Naive thymus-derived CD4-positive, alpha-beta T cell (primary cell): ENCODE measurements around the gene FAM32A. TPM values are rescaled to one million over a fixed set of nuclear protein-coding genes. Genes with fewer than 3 reads are reported as not detected.
A peak's percentile ranks its signal among the peaks of the same experiment; 100 is the strongest.

Experiments
- ATAC-seq: fragments of 150-1000 bp; cut with Tn5 transposase; 2 replicates; pipeline ENCODE4 v1.10.0; 2021; ENCODE audit warnings: mild to moderate bottlenecking, moderate library complexity
- CTCF ChIA-PET: fragments of 350-600 bp; sonication (Branson Sonifier 250); formaldehyde crosslinking; loops from one replicate; lab custom pipeline; 2021; ENCODE audit warnings: antibody characterized with exemption; lab: Charles Lee
- POLR2A ChIA-PET: fragments of 350-600 bp; sonication (Branson Sonifier 250); formaldehyde crosslinking; loops from one replicate; lab custom pipeline; 2021; ENCODE audit warnings: antibody characterized with exemption, inconsistent platforms; lab: Charles Lee
- DNase-seq, 9 donors: peaks; one replicate each; pipeline versions ENCODE4 v3.0.0 to v3.0.0-alpha.2; 2020 to 2022; ENCODE audit warnings: mixed read lengths in 1 of 9
- H3K27ac ChIP-seq: one replicate; pipeline ENCODE4 v1.7.0; 2013; ENCODE audit warnings: mild to moderate bottlenecking, low read depth, low read length, moderate library complexity
- H3K27me3 ChIP-seq, 2 donors: one replicate each; pipeline ENCODE4 v1.7.0; 2013; ENCODE audit warnings: low read length in 2 of 2, mild to moderate bottlenecking in 2 of 2, moderate library complexity in 2 of 2; ENCODE audit not compliant: control insufficient read depth in 2 of 2, insufficient read depth in 2 of 2
- H3K36me3 ChIP-seq, 3 experiments: 1 replicate in 2 of 3; 2 replicates in 1 of 3; pipeline ENCODE4 v1.7.0; 2013; ENCODE audit warnings: low read length in 3 of 3, mild to moderate bottlenecking in 3 of 3, moderate library complexity in 1 of 3; ENCODE audit not compliant: insufficient read depth in 3 of 3, control insufficient read depth in 2 of 3
- H3K4me1 ChIP-seq, 2 donors: one replicate each; pipeline ENCODE4 v1.7.0; 2013; ENCODE audit warnings: low read length in 2 of 2, mild to moderate bottlenecking in 2 of 2, moderate library complexity in 1 of 2; ENCODE audit not compliant: control insufficient read depth in 2 of 2, insufficient read depth in 2 of 2
- H3K4me3 ChIP-seq: 2 replicates; pipeline ENCODE4 v1.7.0; 2013; ENCODE audit warnings: mild to moderate bottlenecking, low read length
- H3K9me3 ChIP-seq, 3 experiments: 1 replicate in 2 of 3; 2 replicates in 1 of 3; pipeline ENCODE4 v1.7.0; 2013; ENCODE audit warnings: low read length in 3 of 3; ENCODE audit not compliant: control insufficient read depth in 2 of 3
- H3K27ac Mint-ChIP-seq, 9 donors: one replicate each; pipeline ENCODE4 v1.8.0; 2020 to 2022; ENCODE audit warnings: mixed read lengths in 9 of 9, mild to moderate bottlenecking in 8 of 9, moderate library complexity in 5 of 9, inconsistent platforms in 2 of 9
- H3K27me3 Mint-ChIP-seq, 5 donors: one replicate each; pipeline ENCODE4 v1.8.0; 2021 to 2022; ENCODE audit warnings: mixed read lengths in 5 of 5, mild to moderate bottlenecking in 1 of 5
- H3K36me3 Mint-ChIP-seq, 5 donors: one replicate each; pipeline ENCODE4 v1.8.0; 2020 to 2022; ENCODE audit warnings: mixed read lengths in 5 of 5, mild to moderate bottlenecking in 3 of 5, inconsistent platforms in 1 of 5
- H3K4me1 Mint-ChIP-seq, 7 donors: one replicate each; pipeline ENCODE4 v1.8.0; 2020 to 2022; ENCODE audit warnings: mixed read lengths in 7 of 7, mild to moderate bottlenecking in 3 of 7, inconsistent platforms in 1 of 7
- H3K4me3 Mint-ChIP-seq, 10 donors: one replicate each; pipeline ENCODE4 v1.8.0; 2020 to 2022; ENCODE audit warnings: mild to moderate bottlenecking in 10 of 10, mixed read lengths in 10 of 10, moderate library complexity in 6 of 10, inconsistent platforms in 2 of 10
- H3K9me3 Mint-ChIP-seq, 11 donors: one replicate each; pipeline ENCODE4 v1.8.0; 2020 to 2022; ENCODE audit warnings: mixed read lengths in 11 of 11, mild to moderate bottlenecking in 4 of 11, inconsistent platforms in 1 of 11, moderate library complexity in 1 of 11
- intact Hi-C, 2 donors: fragments of 100-400 bp; cut with micrococcal nuclease; formaldehyde crosslinking; loops; one replicate each; pipeline ENCODE4 v1.15.1; 2023
- polyA plus RNA-seq, 2 donors: library from polyadenylated mRNA; unstranded; fragments of 300-500 nt; fragmentation: Illumina TruSeq; gene quantifications; one replicate each; pipeline ENCODE4 v1.2.3, GENCODE V29; 2021
- total RNA-seq, 6 experiments: library from RNA in 5 of 6; stranded (reverse) in 5 of 6; gene quantifications; 1 replicate in 5 of 6; 2 replicates in 1 of 6; pipeline ENCODE4 v1.2.3 and lab custom pipeline; 2021 to 2026

The FAM32A gene
- total and polyA plus RNA-seq, 7 experiments from 2014 or later: 45.9 to 177 (median 66.3) TPM

DNA sequence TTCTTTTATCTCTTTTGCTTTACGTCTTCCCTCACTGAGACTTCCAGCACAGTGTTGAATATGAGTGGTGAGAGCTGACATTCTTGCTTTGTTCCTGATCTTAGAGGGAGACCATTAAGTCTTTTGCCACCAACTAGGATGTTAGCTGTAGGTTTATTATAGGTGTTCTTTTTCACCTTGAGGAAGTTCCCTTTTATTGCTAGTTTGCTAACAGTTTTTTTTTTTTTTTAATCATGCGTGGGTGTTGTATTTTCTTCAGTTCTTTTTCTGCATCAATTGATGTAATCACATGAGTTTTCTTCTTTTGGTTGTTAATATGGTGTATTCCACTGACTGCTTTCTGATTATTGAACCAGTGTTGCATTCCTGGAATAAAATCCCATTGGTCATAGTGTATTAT lies 33.6 kb downstream of the FAM32A start:
- Mint-ChIP-seq H3K27me3 (no peaks in the 10 kb centered on the region), H3K4me3 (peak overlapping the region in 8 of 10 donors; percentile 25 to 83 (median 54)), H3K4me1 (peaks cover 17 to 50% (median 37%) of the 10 kb centered on the region in 7 donors), H3K9me3 (peaks cover 0 to 49% (median 26%) of the 10 kb centered on the region in 11 donors), H3K36me3 (peaks cover 7 to 84% (median 55%) of the 10 kb centered on the region in 5 donors), H3K27ac (peak overlapping the region in 8 of 9 donors; percentile 3 to 97 (median 92))
- POLR2A ChIA-PET: interaction anchor here (0.6 to 2.0 kb wide), 16 partner anchors 16 to 164 kb away, joined by 3 to 15 read pairs (median 4); partner anchors contain the start of genes FAM32A and KLF2
- Histone ChIP-seq H3K4me3 (no peak overlapping the region), H3K27me3 (no peaks in the 10 kb centered on the region), H3K36me3 (peaks cover 8 to 51% (median 13%) of the 10 kb centered on the region in 3 experiments), H3K27ac (peak overlapping the region; percentile 34), H3K9me3 (peaks cover 4 to 24% (median 14%) of the 10 kb centered on the region in 3 experiments), H3K4me1 (peaks cover 0 to 32% of the 10 kb centered on the region in 2 donors)
- no peak for DNase-seq
- CTCF ChIA-PET: interaction anchor here (1.1 to 1.3 kb wide), 2 partner anchors 28 to 37 kb away, joined by 3 to 6 read pairs; no protein-coding TSS in a partner anchor
- intact Hi-C loops: no loop called here
- no peak for ATAC-seq

DNA sequence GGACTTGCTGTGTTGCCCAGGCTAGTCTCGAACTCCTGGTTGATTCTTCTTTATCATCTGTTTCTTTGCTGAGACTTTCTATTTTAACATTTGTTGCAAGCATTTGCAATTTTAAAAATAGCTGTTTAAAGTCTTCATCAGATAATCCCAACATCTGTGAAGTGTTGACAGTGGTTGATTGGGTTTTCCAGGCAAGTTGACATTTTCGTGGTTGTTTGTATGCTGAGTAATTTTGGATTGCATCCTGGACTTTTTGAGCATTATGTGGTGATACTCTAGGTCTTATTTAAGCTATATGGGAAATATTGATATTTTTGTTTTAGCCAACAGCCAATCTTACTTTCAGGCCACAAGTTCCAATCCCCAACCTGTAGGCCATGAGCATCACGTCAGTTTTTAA lies 37.6 kb downstream of the FAM32A start:
- Mint-ChIP-seq H3K4me1 (peaks cover 3 to 18% (median 14%) of the 10 kb centered on the region in 7 donors), H3K27ac (peak overlapping the region in 2 of 9 donors; percentile 57 to 75), H3K36me3 (peaks cover 7 to 58% (median 46%) of the 10 kb centered on the region in 5 donors), H3K4me3 (no peak overlapping the region), H3K27me3 (no peaks in the 10 kb centered on the region), H3K9me3 (peaks cover 0 to 49% (median 26%) of the 10 kb centered on the region in 11 donors)
- intact Hi-C loops: no loop called here
- no peaks in the 10 kb centered on the region for H3K27me3 ChIP-seq
- DNase-seq (no peak), ATAC-seq (no peak)
- H3K36me3 ChIP-seq: peaks cover 8 to 88% (median 13%) of the 10 kb centered on the region in 3 experiments
- no peak overlapping the region for H3K27ac ChIP-seq
- CTCF ChIA-PET: interaction anchor here (0.7 to 1.1 kb wide), 2 partner anchors 13 to 154 kb away, joined by 3 read pairs; no protein-coding TSS in a partner anchor
- H3K4me3 ChIP-seq: no peak overlapping the region
- peaks cover 4 to 24% (median 14%) of the 10 kb centered on the region in 3 experiments for H3K9me3 ChIP-seq
- peaks cover 0 to 10% of the 10 kb centered on the region in 2 donors for H3K4me1 ChIP-seq
- POLR2A ChIA-PET: interaction anchor here (0.8 to 1.5 kb wide), 3 partner anchors 15 to 102 kb away, joined by 3 read pairs; partner anchors contain the start of gene KLF2

DNA sequence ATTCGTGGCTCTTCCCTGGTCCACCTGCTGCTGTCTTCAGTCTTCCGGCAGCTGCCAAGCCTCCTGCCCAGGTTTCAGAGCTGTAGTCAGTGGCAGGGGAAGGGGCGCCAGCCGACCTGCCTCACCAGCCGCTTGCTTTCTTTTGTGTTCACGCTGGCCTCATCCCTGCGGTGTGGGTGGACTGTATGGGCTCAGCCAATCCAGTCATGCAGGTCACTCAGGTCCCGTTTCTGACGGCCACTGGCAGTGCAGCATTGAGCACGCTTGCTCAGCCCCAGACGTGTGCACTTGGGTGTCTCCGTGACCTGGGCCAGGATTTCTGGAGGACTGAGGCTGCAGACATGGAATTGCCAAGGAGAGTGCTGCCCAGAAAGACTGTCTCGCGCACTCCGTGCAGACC lies 38.5 kb downstream of the FAM32A start:
- ChIA-PET POLR2A (interaction anchor here (1.0 to 1.5 kb wide), 3 partner anchors 9 to 19 kb away, joined by 3 to 4 read pairs (median 3); no protein-coding TSS in a partner anchor), CTCF (no interaction called here)
- Mint-ChIP-seq H3K36me3 (peaks cover 7 to 56% (median 39%) of the 10 kb centered on the region in 5 donors), H3K27me3 (no peaks in the 10 kb centered on the region), H3K4me3 (no peak overlapping the region), H3K4me1 (peaks cover 0 to 8% (median 5%) of the 10 kb centered on the region in 7 donors), H3K9me3 (peaks cover 0 to 45% (median 26%) of the 10 kb centered on the region in 11 donors), H3K27ac (peak overlapping the region in 1 of 9 donors; percentile 42)
- DNase-seq (no peak), ATAC-seq (no peak)
- Histone ChIP-seq H3K27me3 (no peaks in the 10 kb centered on the region), H3K9me3 (peaks cover 4 to 24% (median 14%) of the 10 kb centered on the region in 3 experiments), H3K27ac (no peak overlapping the region), H3K4me3 (no peak overlapping the region), H3K36me3 (peaks cover 8 to 89% (median 13%) of the 10 kb centered on the region in 3 experiments), H3K4me1 (peaks cover 0 to under 1% of the 10 kb centered on the region in 2 donors)
- intact Hi-C loops: no loop called here

DNA sequence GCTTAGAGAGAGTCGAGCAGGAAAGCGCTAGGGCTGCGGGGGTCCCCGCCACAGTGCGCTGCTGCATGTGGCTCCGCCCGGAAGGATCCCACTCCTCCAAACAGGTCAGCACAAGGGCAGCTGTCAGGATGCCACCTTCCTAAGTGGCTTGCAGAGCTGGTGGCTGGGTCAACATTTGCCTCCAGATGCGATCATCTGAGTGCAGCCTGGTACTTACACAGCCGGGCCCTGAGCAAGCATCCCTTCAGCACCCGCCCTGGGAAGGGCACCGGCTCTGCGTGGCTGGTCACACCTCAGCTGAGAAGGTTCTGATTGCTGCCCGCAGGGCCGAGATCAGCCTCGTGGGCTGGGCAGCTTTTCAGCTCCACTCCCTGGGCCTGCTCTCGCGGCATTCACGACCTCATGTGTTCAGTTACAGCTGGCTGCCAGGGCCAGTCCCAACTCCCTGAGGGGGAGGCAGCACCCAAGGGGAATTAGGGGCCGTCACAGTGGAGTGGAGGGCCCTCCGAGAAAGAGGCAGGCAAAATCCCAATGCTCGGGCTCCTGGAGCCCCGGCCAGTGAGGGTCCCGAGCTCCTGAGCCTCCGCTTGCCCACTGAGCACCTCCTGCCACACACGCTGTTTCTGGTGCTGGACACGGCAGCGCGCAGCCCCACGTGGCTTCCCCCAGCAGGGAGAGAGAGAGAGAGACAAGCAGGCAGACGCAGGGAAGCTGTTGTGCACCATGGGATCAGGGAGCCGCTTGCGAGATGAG lies 39.3 kb downstream of the FAM32A start:
- no peak overlapping the region for H3K4me3 ChIP-seq
- H3K36me3 ChIP-seq: peaks cover 13 to 96% (median 14%) of the 10 kb centered on the region in 3 experiments
- intact Hi-C loops: no loop called here
- no peak overlapping the region for H3K27ac ChIP-seq
- DNase-seq: no peak
- Mint-ChIP-seq H3K27ac (no peak overlapping the region), H3K4me1 (peaks cover 0 to 4% (median 0%) of the 10 kb centered on the region in 7 donors), H3K27me3 (no peaks in the 10 kb centered on the region), H3K36me3 (peaks cover 12 to 54% (median 35%) of the 10 kb centered on the region in 5 donors), H3K9me3 (peaks cover 0 to 38% (median 21%) of the 10 kb centered on the region in 11 donors), H3K4me3 (no peak overlapping the region)
- POLR2A ChIA-PET: interaction anchor here (1.1 to 1.5 kb wide), 4 partner anchors 9 to 104 kb away, joined by 3 to 4 read pairs (median 4); no protein-coding TSS in a partner anchor
- peaks cover 4 to 24% (median 14%) of the 10 kb centered on the region in 3 experiments for H3K9me3 ChIP-seq
- H3K27me3 ChIP-seq: no peaks in the 10 kb centered on the region
- ATAC-seq: no peak
- CTCF ChIA-PET: no interaction called here
- H3K4me1 ChIP-seq: no peaks in the 10 kb centered on the region

DNA sequence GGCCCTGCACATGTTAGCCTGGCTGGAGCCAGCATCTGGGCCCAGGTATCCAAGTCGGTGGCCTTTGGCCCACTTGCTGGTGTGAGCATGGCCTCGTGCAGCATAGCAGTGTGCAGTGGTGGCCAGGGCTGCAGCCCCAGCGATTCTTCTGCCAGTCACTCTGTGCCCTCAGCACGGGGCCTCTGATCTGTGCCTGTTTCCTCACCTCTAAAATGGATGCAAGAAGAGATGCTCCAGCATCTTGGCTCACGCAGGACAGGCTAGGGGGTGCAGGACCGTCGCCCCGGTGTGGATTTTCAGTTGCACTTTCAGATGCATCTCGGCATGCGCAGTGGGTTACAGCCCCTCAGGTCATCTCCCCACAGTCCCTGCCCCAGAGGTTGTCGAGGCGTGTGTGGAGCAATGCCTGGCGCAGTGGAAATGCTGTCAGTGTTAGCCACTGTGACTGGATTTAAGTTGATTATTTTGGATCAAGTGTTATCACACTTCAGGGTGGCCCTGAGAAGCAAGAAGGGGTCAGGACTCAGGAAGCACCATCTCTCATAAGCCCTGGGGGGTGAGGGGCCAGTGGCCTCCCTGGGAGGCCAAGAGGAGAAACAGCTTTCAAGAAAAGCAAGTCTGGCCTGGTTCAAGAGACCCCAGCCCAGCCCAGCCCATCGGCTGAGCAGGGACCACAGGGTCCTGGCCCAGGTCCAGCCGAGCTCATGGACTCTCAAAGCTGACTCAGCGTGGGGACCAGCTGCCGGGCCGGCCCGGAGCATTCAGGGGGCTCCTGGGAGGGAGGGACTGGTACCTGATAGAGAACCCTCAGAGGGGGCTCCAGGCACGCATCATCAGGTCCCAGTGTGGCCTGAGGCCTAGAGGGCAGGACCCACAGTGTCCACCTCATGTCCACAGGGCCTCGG lies 40.3 kb downstream of the FAM32A start:
- H3K27me3 ChIP-seq: no peaks in the 10 kb centered on the region

More for the DNA sequence above, 40.3 kb downstream of the FAM32A start:
- peaks cover 16 to 50% (median 34%) of the 10 kb centered on the region in 5 donors for H3K36me3 Mint-ChIP-seq
- Histone ChIP-seq H3K36me3 (peaks cover 3 to 91% (median 14%) of the 10 kb centered on the region in 3 experiments), H3K4me1 (no peaks in the 10 kb centered on the region), H3K9me3 (peaks cover 4 to 14% (median 14%) of the 10 kb centered on the region in 3 experiments), H3K4me3 (no peak overlapping the region), H3K27ac (no peak overlapping the region)
- ATAC-seq: no peak
- intact Hi-C loops: no loop called here
- no peak overlapping the region for H3K4me3 Mint-ChIP-seq
- DNase-seq: no peak
- H3K4me1 Mint-ChIP-seq: peaks cover 0 to 6% (median 0%) of the 10 kb centered on the region in 7 donors
- H3K27ac Mint-ChIP-seq: no peak overlapping the region
- POLR2A ChIA-PET: interaction anchor here (1.0 to 1.3 kb wide), 3 partner anchors 10 to 163 kb away, joined by 3 to 4 read pairs (median 3); no protein-coding TSS in a partner anchor
- no peaks in the 10 kb centered on the region for H3K27me3 Mint-ChIP-seq
- H3K9me3 Mint-ChIP-seq: peaks cover 0 to 27% (median 17%) of the 10 kb centered on the region in 11 donors
- CTCF ChIA-PET: interaction anchor here (1.0 to 1.2 kb wide), 2 partner anchors 21 to 157 kb away, joined by 3 to 4 read pairs; no protein-coding TSS in a partner anchor
